GM19023 (cell line): ENCODE results near the gene TPSD1.
"Not testable (repeated sequence)": the region's sequence is repeated elsewhere in the genome, so short reads cannot be mapped to it uniquely, and the experiment has no call there.

ENCODE experiments used
- ATAC-seq: cut with Tn5 transposase; IDR thresholded peaks from one replicate; pipeline ENCODE4 v1.9.1; 2021; ENCODE audit warnings: mild to moderate bottlenecking, moderate library complexity; ENCODE audit not compliant: unreplicated experiment

TPSD1 gene

DNA sequence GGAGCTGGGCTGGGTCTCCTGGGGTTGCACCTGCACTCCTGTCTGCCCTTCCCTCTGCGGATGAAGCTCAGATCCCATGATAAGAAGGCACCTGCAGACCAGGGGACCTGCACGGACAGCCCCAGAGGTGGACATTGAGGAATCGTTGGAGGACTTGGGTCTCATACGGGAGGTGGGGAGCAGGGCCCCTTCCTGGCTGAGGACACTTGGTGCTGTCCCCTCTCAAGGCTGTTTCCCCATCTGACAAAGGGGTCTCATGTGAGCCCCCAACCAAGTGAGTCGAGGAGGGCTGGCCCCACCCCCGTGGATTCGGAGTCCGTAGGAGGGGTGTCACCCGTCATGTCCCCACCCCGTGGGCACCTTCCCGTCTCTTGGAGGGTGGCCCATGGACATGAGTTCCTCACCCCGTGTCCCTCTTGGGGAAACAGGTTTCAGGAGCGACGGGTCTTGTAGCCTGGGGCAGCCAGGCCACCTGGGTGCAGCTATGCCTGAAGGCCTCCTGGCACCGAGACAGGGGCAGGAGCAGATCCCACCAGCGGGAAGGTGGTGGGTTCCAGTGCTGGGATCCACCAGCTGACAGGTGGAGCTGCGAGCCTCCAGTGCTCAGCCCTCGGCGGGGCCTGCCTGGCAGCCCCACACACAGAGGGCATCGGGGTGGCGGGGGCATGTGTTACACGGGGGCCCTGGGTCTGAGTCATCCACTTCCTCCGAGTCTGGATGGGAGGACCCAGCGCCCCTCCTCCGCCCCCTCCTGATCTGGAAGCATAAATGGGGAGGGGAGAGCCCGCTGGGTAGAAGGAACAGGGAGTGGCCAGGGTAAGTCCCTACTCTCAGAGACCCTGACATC, at the start of gene TPSD1:
Gene TPSD1, plus strand, starts transcription at position 794 of the 847 bp plus-strand sequence. CDS start 212 bp downstream, outside the sequence.
- not testable (repeated sequence) for ATAC-seq

DNA sequence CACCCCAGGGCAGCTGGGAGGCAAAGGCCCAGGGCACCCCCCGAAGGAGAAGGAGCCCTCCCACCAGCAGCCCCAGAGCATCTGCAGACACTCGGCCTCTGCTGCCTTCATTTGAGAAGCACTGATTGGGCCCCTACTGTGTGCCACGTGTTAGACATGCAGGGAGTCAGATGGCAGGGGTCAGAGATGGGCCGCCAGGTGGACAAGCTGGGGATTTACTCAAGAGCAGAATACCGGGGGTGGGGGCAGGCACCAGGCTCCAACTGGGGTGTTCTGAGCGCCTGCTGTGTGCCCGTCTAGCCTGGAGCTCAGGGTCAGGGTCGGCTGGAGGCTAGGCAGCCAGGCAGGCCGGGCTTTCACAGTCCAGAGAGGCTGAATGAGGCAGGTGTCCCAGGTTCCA, 49.5 kb upstream of the TPSD1 start:
- ATAC-seq = no peak

DNA sequence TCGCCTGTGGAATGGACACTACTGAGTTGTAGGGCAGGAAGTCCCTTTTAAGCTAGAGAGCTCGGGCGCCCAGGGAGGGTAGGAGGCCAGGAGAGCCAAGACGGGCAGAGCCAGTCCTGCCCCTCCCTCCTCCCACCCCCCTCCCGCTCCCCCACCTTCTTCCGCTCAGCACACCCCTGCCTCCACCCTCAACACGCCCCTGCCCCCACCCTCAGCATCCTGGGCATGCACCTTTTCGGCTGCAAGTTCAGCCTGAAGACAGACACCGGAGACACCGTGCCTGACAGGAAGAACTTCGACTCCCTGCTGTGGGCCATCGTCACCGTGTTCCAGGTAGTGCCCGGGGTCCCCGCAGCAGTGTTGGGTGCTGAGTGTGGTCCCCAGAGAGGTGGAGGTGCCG, 49.1 kb upstream of the TPSD1 start:
- ATAC-seq = no peak

DNA sequence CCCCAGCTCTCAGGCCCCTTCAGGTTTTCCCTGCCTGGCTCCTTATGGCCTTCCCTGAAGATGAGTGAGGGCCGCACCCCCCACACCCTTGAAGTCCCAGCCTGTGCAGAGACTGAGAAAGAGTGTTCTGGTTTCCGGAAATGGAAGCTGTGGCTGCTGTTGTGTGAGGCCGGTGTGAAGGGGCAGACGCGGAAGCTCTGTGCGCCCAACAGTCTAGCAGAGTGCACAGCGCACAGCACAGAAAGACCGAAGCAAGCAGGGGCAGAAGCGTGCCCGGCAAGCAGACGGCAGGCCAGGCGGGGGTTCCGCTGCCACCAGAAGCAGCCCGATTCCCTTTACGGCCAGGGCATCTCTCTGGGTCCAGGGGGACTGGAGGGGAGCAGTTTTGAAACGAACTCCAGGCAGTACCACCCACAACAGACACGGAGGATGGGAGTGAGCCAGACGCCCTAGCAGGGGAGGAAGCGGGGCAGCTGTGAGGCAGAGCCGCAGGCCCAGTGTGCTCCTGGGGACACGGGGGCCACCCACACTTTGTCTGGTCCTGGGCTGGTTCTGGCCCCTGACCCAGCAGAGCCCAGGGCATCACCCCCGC, 47.5 kb upstream of the TPSD1 start:
- no peak for ATAC-seq

DNA sequence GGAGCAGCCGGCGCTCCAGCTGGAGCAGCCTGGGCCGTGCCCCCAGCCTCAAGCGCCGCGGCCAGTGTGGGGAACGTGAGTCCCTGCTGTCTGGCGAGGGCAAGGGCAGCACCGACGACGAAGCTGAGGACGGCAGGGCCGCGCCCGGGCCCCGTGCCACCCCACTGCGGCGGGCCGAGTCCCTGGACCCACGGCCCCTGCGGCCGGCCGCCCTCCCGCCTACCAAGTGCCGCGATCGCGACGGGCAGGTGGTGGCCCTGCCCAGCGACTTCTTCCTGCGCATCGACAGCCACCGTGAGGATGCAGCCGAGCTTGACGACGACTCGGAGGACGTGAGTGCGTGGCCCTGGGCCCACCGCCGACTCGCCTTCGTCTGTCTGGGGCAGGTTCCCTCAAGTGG, 46.8 kb upstream of the TPSD1 start:
- ATAC-seq = no peak

- ATAC-seq = no peak
Measured at GRCh38 chr16:1210461-1210860, 45.4 kb upstream of the TPSD1 start.

GRCh38 chr16:1211451-1212268, 44.2 kb upstream of the TPSD1 start:
- no peak for ATAC-seq

DNA sequence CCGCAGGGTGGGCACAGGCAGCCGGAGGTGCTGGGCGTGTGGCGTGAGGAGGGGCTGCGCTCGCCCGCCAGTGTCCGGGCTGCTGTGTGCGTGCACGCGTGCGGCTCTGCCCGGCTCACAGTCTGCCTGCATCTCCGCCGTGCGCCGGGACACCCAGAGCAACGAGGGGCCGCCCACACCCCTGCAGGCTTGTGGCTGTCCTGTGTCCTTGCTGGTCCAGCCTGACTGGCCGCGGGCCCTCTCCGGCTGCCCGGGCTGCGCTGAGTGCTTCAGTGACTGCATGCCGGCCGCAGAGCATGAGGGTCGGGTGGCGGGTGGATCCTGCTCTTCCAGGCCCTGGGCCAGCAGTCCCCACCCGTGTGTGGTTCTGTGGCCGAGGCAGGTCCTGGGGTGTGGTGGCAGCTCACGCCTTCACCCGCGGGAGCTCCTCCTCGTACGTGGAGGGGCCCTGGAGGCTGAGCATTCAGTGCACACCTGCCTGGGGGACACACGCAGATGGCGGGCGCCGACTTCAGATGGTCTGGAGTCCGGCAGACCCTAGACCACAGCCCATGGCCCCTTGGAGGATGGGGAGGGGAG, 43.2 kb upstream of the TPSD1 start:
- no peak for ATAC-seq

DNA sequence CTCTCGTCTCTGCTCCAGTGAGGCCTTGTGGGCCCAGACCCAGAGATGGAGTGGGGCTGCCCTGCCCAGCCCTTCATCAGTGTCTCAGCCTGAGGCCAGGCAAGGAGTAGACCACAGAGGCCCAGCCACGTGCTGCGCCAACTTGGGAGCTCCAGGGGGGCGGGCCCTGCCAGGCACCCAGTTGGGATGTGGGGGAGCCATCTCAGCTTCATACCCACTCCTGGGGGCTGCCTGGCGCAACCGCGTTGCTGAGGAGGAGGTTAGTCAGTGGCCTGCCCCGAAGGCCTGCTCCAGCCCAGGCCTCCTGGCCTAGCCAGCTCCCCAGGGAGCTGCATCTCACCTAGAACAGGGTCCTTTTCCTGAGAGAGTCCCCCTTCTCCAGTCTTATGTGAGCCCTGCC, 42.6 kb upstream of the TPSD1 start:
- no peak for ATAC-seq

DNA sequence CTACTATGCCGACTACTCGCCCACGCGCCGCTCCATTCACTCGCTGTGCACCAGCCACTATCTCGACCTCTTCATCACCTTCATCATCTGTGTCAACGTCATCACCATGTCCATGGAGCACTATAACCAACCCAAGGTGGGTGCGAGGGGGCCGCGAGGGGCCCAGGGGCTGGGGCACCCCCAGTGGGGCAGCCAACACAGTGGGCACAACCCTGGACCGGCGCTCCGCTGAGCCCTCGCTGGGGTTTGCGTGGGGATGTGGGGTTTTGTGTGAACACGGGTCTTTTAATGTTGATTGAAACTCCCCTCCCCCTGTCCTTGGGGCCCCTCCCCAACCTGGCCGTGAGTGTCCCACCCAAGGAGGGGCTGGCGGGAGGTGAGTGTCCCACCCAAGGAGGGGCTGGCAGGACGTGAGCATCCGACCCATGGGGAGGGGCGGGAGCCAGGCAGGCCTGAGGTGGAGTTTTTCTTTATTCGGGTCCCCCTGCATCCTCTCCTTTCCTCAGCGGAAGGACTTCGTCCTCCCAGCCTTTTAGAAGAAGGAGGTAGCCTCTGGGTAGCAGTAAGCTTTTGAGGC, 42.0 kb upstream of the TPSD1 start:
- no peak for ATAC-seq

GRCh38 chr16:1214719-1215118, 41.1 kb upstream of the TPSD1 start:
- ATAC-seq = no peak

DNA sequence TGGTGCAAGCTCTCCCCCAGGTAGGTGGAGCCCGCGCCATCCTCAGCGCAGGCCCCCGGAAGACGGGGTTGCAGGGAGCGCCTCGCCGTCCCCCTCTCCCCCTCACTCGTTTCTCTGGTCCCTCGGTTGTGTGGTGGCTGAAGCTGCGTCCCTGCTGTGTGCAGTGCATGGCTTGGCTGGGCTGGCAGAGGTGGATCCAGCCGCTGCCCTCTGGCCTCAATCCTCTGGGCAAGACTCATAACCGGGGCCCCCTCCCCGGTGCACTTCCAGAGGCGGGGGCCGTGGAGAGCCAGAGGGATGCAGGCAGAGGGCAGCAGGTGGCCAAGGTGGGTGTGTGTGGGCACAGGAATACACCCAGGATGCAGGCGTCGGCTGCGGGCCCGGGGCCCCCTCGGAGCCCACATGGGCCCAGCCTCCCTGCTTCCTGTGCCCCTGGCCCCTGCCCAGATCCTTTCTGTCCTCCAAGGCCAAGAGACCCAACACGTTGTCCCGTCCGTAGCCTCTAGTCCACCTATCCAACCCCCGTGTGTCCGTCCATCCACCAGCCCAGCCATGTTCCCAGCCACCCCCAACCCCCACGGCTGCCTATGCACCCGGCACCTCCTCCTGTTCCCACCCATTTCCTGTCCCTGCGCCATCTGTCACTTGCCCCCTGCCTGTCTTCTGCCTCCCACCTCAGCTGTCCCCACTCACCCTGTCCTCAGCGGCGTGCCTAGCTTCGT, 40.1 kb upstream of the TPSD1 start:
- ATAC-seq = no peak

DNA sequence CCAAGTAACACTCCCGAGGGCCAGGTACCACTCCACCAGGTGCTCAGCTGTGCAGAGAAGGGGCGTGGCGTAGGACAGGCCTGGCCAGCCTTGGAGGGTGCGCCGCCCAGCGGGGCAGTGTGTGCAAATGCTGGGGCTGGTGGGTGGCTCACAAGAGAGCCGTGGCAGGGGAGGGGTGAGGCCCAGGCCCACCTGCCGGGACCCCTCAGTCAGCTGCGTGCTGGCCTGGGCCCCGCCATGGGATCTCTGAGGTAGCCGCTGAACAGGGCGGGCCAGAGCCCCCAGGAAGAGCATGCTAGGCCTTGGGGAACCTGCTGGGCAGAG, 39.6 kb upstream of the TPSD1 start:
- no peak for ATAC-seq

DNA sequence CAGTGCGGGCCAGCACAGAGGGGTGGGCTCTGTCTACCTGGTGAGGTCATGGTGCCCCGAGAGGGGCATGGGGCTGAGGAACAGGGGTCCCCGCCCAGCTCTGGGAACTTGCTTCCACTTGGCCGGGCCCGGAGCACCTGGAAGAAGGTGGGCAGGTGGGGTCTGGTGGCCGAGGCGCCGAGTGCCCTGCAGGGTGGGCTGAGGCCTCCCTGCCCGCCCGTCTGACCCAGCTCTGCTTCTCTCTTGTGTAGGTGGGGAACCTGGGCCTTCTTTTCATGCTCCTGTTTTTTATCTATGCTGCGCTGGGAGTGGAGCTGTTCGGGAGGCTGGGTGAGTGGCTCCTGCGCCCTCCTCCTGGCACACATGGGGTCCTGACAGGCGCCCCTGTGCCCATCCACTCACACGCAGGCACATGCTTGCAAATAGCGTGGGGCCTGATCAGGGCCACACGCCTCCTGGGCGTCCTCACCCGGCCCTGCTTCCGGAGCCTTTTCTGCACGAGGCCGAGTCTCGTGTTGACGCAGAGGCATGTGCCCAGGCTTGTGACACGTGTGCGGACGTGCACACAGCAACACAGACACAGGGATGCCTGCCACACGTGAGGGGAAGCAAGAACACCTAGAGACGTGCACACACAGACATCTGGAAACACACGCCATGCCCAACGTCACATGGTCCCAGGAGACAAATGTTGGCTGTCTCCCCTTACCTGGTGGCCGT, 39.0 kb upstream of the TPSD1 start:
- ATAC-seq = no peak

GRCh38 chr16:1217526-1217925, 38.3 kb upstream of the TPSD1 start:
- no peak for ATAC-seq

DNA sequence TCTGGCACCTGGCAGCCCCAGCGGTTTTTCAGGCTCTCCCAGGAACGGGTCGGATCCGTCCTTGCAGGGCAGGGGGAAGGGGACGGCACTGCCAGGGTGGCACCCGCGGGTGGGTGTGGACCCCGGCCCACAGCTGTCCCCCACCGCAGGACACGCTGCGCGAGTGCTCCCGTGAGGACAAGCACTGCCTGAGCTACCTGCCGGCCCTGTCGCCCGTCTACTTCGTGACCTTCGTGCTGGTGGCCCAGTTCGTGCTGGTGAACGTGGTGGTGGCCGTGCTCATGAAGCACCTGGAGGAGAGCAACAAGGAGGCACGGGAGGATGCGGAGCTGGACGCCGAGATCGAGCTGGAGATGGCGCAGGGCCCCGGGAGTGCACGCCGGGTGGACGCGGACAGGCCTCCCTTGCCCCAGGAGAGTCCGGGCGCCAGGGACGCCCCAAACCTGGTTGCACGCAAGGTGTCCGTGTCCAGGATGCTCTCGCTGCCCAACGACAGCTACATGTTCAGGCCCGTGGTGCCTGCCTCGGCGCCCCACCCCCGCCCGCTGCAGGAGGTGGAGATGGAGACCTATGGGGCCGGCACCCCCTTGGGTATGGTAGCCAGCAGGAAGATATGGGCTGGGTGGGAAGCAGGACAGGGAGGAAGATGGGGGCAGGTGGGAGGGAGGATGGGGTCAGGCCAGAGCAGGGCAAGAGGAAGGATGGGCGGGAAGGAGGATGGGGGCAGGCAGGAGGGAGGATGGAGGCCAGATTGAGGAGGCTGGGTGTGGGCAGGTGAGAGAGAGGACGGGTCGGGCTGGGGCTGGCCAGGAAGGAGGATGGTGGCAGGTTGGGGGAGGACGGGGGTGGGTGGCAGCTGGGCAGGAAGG, 37.6 kb upstream of the TPSD1 start:
- no peak for ATAC-seq

DNA sequence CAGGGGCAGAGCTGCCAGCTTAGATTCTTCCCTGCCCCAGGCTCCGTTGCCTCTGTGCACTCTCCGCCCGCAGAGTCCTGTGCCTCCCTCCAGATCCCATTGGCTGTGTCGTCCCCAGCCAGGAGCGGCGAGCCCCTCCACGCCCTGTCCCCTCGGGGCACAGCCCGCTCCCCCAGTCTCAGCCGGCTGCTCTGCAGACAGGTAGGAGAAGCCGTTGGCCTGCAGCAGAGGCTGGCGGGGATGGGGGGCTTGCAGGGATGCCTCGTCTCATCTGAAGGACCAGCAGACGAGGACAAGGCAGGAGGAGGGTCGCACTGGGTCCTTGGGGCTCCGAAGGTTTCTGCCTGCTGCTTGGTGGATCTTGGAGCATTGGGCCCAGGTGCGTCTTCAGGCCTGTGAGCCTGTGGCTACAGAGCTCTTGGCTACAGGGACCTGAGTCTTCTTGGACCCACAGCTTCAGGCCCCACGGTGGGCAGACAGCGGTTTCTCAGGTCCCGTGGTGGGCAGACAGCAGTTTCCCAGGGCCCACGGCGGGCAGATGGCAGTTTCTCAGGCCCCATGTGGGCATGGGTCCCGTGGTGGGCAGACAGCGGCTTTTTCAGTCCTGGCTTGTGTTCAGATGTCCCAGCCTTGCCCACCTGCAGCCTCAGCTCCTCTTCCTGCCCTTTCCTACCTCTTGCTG, 36.8 kb upstream of the TPSD1 start:
- ATAC-seq = no peak

DNA sequence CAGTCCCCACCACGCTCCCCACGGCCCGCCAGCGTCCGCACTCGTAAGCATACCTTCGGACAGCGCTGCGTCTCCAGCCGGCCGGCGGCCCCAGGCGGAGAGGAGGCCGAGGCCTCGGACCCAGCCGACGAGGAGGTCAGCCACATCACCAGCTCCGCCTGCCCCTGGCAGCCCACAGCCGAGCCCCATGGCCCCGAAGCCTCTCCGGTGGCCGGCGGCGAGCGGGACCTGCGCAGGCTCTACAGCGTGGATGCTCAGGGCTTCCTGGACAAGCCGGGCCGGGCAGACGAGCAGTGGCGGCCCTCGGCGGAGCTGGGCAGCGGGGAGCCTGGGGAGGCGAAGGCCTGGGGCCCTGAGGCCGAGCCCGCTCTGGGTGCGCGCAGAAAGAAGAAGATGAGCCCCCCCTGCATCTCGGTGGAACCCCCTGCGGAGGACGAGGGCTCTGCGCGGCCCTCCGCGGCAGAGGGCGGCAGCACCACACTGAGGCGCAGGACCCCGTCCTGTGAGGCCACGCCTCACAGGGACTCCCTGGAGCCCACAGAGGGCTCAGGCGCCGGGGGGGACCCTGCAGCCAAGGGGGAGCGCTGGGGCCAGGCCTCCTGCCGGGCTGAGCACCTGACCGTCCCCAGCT, 35.7 kb upstream of the TPSD1 start:
- no peak for ATAC-seq
